ENCODE data around the gene MBNL1. TPM values are rescaled to one million over a fixed set of nuclear protein-coding genes. Genes with fewer than 3 reads are reported as not detected.
A peak's percentile ranks its signal among the peaks of the same experiment; 100 is the strongest.
"Not testable (repeated sequence)": the region's sequence is repeated elsewhere in the genome, so short reads cannot be mapped to it uniquely, and the experiment has no call there.

MBNL1 gene
- total and polyA plus RNA-seq, 8 donors, result 15.2 to 73.2 (median 40.2) TPM

- 14 to 17% methylated on average over 2 of the region's 2 CpGs for WGBS, 2 donors
Measured at GRCh38 chr3:152365126-152365525, 96.4 kb downstream of the MBNL1 start.

GRCh38 chr3:152365766-152366593 is 97.3 kb downstream of the MBNL1 start:
- no peaks in the 10 kb centered on the region for H3K36me3 ChIP-seq
- no peak overlapping the region for H3K4me3 ChIP-seq
- DNase-seq (no peak), ATAC-seq (peak in 2 of 4 donors; percentile 55 to 79), FAIRE-seq (no peak)
- no peak overlapping the region for H3K27ac ChIP-seq
- TF ChIP-seq CTCF (IDR thresholded peaks at IDR 0.05), result no peak
- H3K4me1 ChIP-seq, result peaks cover 0 to 29% (median 6%) of the 10 kb centered on the region in 3 donors
- H3K27me3 ChIP-seq, result no peaks in the 10 kb centered on the region
- no peaks in the 10 kb centered on the region for H3K9me3 ChIP-seq
- WGBS, 2 donors, result 73 to 74% methylated on average over 4 of the region's 4 CpGs
- intact Hi-C loops (cut with DNase I), result no loop called here

More at GRCh38 chr3:152365126-152365525, 96.4 kb downstream of the MBNL1 start:
- Histone ChIP-seq H3K4me1 (peaks cover 0 to 29% (median 6%) of the 10 kb centered on the region in 3 donors), H3K36me3 (no peaks in the 10 kb centered on the region), H3K27ac (no peak overlapping the region), H3K9me3 (no peaks in the 10 kb centered on the region), H3K4me3 (no peak overlapping the region), H3K27me3 (no peaks in the 10 kb centered on the region)
- TF ChIP-seq CTCF (IDR thresholded peaks at IDR 0.05), result no peak
- FAIRE-seq (no peak), DNase-seq (no peak), ATAC-seq (peak in 3 of 4 donors; percentile 41 to 66 (median 52))
- intact Hi-C loops (cut with DNase I), result no loop called here

GRCh38 chr3:152367192-152367591 is 98.5 kb downstream of the MBNL1 start:
- H3K9me3 ChIP-seq; FAIRE-seq; H3K27ac ChIP-seq; H3K36me3 ChIP-seq; DNase-seq; ATAC-seq; H3K4me3 ChIP-seq; intact Hi-C loops (cut with DNase I); H3K27me3 ChIP-seq: not testable (repeated sequence)
- peaks cover 0 to 29% (median 6%) of the 10 kb centered on the region in 3 donors for H3K4me1 ChIP-seq
- 80 to 91% methylated on average over 2 of the region's 2 CpGs for WGBS, 2 donors

- ATAC-seq; intact Hi-C loops (cut with DNase I); H3K27ac ChIP-seq; H3K27me3 ChIP-seq; H3K36me3 ChIP-seq; DNase-seq; H3K9me3 ChIP-seq; H3K4me3 ChIP-seq; FAIRE-seq: not testable (repeated sequence)
- 97 to 100% methylated on average over 6 of the region's 6 CpGs for WGBS, 2 donors
- H3K4me1 ChIP-seq, result peaks cover 0 to 12% (median 0%) of the 10 kb centered on the region in 3 donors
Measured at GRCh38 chr3:152372633-152373032, 103.9 kb downstream of the MBNL1 start.

GRCh38 chr3:152373379-152373778 is 104.7 kb downstream of the MBNL1 start:
- H3K4me3 ChIP-seq, result no peak overlapping the region
- 93 to 96% methylated on average over 4 of the region's 4 CpGs for WGBS, 2 donors
- no peak for FAIRE-seq
- H3K36me3 ChIP-seq, result no peaks in the 10 kb centered on the region
- TF ChIP-seq CTCF (IDR thresholded peaks at IDR 0.05), result no peak
- H3K4me1 ChIP-seq, result peaks cover 0 to 12% (median 0%) of the 10 kb centered on the region in 3 donors
- H3K27ac ChIP-seq, result no peak overlapping the region
- no peak for ATAC-seq
- no peaks in the 10 kb centered on the region for H3K27me3 ChIP-seq
- H3K9me3 ChIP-seq, result no peaks in the 10 kb centered on the region
- DNase-seq, result no peak
- intact Hi-C loops (cut with DNase I), result no loop called here
